ENCODE data around the gene YBX3. TPM values are rescaled to one million over a fixed set of nuclear protein-coding genes. Genes with fewer than 3 reads are reported as not detected.

Gene YBX3
- total and polyA plus RNA-seq, 5 donors = 490 to 928 (median 682) TPM

DNA sequence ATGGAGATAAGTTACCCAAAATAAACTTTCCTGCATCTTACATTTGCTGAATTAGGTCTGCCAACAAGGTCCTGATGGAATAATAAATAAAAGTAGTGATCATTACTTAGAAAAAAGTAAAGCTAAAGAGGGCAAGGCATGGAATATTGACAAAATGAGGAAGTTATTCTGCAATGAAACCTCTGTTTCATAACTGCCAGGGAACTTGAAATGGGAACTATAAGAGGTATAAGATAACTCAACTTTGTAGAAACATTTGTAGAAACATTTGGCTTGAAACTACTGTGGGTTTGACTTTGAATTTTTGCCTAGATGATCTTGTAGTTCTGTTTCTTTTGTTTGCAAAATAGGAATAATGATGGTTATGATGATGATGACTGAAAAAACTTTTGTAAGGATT lies 18.7 kb upstream of the YBX3 start:
- no peaks in the 10 kb centered on the region for H3K9me3 ChIP-seq (ENCODE audit: control insufficient read depth, low read length)
- no peaks in the 10 kb centered on the region for H3K4me1 ChIP-seq (ENCODE audit: control insufficient read depth, insufficient read depth, low read length)
- intact Hi-C loops (cut with DNase I) = no loop called here
- no peak overlapping the region for H3K27ac ChIP-seq (ENCODE audit: low read length)
- H3K27me3 ChIP-seq (ENCODE audit: control insufficient read depth, insufficient read depth) = no peaks in the 10 kb centered on the region
- no peak overlapping the region for H3K4me3 ChIP-seq (ENCODE audit: low read length)
- DNase-seq (no peak), ATAC-seq (no peak)

DNA sequence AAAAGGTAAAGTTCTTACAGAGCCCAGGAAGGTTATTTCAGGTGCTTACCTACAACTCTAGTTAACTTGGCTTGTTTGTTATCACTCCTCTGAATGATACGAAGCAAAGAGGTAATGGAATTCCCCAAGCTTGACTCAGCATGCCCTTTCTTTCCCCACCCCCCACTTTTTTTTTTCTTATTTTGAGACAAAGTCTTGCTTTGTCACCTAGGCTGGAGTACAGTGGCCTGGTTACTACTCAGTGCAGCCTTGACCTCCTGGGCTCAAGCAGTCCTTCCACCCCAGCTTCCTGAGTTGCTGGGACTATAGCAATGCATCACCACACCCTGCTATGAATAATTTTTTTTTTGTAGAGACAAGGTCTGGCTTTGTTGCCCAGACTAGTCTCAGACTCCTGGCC lies 17.1 kb upstream of the YBX3 start:
- Histone ChIP-seq H3K9me3 (ENCODE audit: control insufficient read depth, low read length) (no peaks in the 10 kb centered on the region), H3K4me3 (ENCODE audit: low read length) (no peak overlapping the region), H3K27me3 (ENCODE audit: control insufficient read depth, insufficient read depth) (no peaks in the 10 kb centered on the region), H3K27ac (ENCODE audit: low read length) (no peak overlapping the region), H3K4me1 (ENCODE audit: control insufficient read depth, insufficient read depth, low read length) (no peaks in the 10 kb centered on the region)
- 47% methylated on average over 1 of the region's 1 CpG for WGBS
- DNase-seq (no peak), ATAC-seq (no peak)
- intact Hi-C loops (cut with DNase I) = no loop called here

DNA sequence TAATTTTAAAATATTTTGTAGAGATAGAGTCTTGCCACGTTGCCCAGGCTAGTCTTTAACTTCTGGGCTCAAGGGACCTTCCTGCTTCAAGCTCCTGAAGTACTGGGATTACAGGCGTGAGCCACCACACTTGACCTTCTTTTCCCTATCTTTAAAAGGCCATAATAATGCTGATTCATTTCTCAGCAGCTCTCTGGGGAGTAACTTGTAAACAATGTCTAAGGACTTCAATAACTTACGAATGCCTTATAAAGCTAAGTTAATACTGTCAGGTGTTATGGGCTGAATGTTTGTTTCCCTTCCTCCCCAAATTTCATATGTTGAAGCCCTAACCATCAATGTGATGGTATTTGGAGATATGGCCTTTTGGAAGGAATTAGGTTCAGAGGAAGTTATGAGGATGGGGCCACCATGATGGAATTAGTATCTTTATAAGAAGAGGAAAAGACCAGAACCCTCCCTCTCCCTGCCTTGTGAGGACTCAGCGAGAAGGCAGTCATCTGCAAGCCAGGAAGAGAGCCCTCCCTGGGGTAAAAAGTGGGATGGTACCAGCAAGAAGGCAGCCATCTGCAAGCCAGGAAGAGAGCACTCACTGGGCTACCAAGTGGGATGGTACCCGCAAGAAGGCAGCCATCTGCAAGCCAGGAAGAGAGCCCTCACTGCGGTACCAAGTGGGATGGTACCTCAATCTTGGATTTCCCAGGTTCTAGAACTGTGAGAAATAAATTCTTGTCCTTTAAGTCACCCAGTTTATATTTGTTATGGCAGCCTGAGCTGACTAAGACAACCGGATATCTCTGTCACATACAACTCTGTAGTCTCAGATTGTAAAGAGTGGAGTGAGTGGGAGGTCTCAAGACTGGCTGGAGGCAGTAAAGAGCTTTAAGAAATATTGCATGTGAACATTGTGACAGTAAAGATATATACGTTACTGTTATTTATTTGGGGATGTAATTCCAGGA lies 16.3 kb upstream of the YBX3 start:
- 81% methylated on average over 8 of the region's 8 CpGs for WGBS
- Histone ChIP-seq H3K27ac (ENCODE audit: low read length) (no peak overlapping the region), H3K4me3 (ENCODE audit: low read length) (no peak overlapping the region), H3K9me3 (ENCODE audit: control insufficient read depth, low read length) (no peaks in the 10 kb centered on the region), H3K27me3 (ENCODE audit: control insufficient read depth, insufficient read depth) (no peaks in the 10 kb centered on the region), H3K4me1 (ENCODE audit: control insufficient read depth, insufficient read depth, low read length) (no peaks in the 10 kb centered on the region)
- intact Hi-C loops (cut with DNase I) = no loop called here
- DNase-seq (no peak), ATAC-seq (no peak)

GRCh38 chr12:10737249-10737648 lies 14.1 kb upstream of the YBX3 start:
- ATAC-seq = no peak
- WGBS = 85% methylated on average over 1 of the region's 1 CpG
- Histone ChIP-seq H3K27ac (ENCODE audit: low read length) (no peak overlapping the region), H3K4me3 (ENCODE audit: low read length) (no peak overlapping the region), H3K9me3 (ENCODE audit: control insufficient read depth, low read length) (no peaks in the 10 kb centered on the region), H3K27me3 (ENCODE audit: control insufficient read depth, insufficient read depth) (no peaks in the 10 kb centered on the region), H3K4me1 (ENCODE audit: control insufficient read depth, insufficient read depth, low read length) (no peaks in the 10 kb centered on the region)
- DNase-seq = no peak
- intact Hi-C loops (cut with DNase I) = no loop called here

DNA sequence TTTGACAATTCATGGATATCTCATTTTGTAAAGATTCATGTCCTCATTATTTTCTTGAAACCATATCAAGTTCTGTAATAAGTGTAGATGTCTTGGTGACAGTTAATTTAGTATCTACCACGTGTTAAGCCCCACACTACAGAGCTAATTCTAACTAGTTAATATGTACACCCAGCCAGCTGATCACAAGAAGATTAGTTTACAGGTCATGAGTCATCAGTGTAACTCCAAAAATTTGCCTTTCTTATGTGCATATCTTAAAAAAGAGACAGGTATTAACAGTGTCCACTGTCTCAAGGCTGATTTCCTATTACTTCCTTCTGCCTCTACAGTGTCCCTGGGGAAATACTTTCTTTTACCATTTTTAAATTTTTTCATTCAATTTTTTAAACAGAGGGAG lies 13.3 kb upstream of the YBX3 start:
- H3K4me1 ChIP-seq (ENCODE audit: control insufficient read depth, insufficient read depth, low read length) = no peaks in the 10 kb centered on the region
- intact Hi-C loops (cut with DNase I) = no loop called here
- WGBS = 62% methylated on average over 1 of the region's 1 CpG
- no peak for ATAC-seq
- no peak overlapping the region for H3K27ac ChIP-seq (ENCODE audit: low read length)
- H3K27me3 ChIP-seq (ENCODE audit: control insufficient read depth, insufficient read depth) = no peaks in the 10 kb centered on the region
- DNase-seq = no peak
- H3K4me3 ChIP-seq (ENCODE audit: low read length) = no peak overlapping the region
- H3K9me3 ChIP-seq (ENCODE audit: control insufficient read depth, low read length) = no peaks in the 10 kb centered on the region

- Histone ChIP-seq H3K27me3 (ENCODE audit: control insufficient read depth, insufficient read depth) (no peaks in the 10 kb centered on the region), H3K4me3 (ENCODE audit: low read length) (no peak overlapping the region), H3K9me3 (ENCODE audit: control insufficient read depth, low read length) (no peaks in the 10 kb centered on the region), H3K4me1 (ENCODE audit: control insufficient read depth, insufficient read depth, low read length) (no peaks in the 10 kb centered on the region), H3K27ac (ENCODE audit: low read length) (no peak overlapping the region)
- intact Hi-C loops (cut with DNase I) = no loop called here
- ATAC-seq (no peak), DNase-seq (no peak)
These were observed 12.3 kb upstream of the YBX3 start for GRCh38 chr12:10735428-10735827.

GRCh38 chr12:10732549-10732948 lies 9.4 kb upstream of the YBX3 start:
- no peak for DNase-seq
- Histone ChIP-seq H3K27me3 (ENCODE audit: control insufficient read depth, insufficient read depth) (no peaks in the 10 kb centered on the region), H3K4me1 (ENCODE audit: control insufficient read depth, insufficient read depth, low read length) (no peaks in the 10 kb centered on the region), H3K9me3 (ENCODE audit: control insufficient read depth, low read length) (no peaks in the 10 kb centered on the region), H3K27ac (ENCODE audit: low read length) (no peak overlapping the region), H3K4me3 (ENCODE audit: low read length) (no peak overlapping the region)
- ATAC-seq = no peak
- intact Hi-C loops (cut with DNase I) = no loop called here
- WGBS = 72% methylated on average over 4 of the region's 4 CpGs

GRCh38 chr12:10732066-10732465 lies 8.9 kb upstream of the YBX3 start:
- H3K4me3 ChIP-seq (ENCODE audit: low read length) = no peak overlapping the region
- no peak for ATAC-seq
- no peaks in the 10 kb centered on the region for H3K9me3 ChIP-seq (ENCODE audit: control insufficient read depth, low read length)
- no peak for DNase-seq
- H3K27ac ChIP-seq (ENCODE audit: low read length) = no peak overlapping the region
- intact Hi-C loops (cut with DNase I) = no loop called here
- H3K27me3 ChIP-seq (ENCODE audit: control insufficient read depth, insufficient read depth) = no peaks in the 10 kb centered on the region
- 82% methylated on average over 2 of the region's 2 CpGs for WGBS
- no peaks in the 10 kb centered on the region for H3K4me1 ChIP-seq (ENCODE audit: control insufficient read depth, insufficient read depth, low read length)

GRCh38 chr12:10730559-10730958 lies 7.4 kb upstream of the YBX3 start:
- Histone ChIP-seq H3K27ac (ENCODE audit: low read length) (no peak overlapping the region), H3K27me3 (ENCODE audit: control insufficient read depth, insufficient read depth) (no peaks in the 10 kb centered on the region), H3K9me3 (ENCODE audit: control insufficient read depth, low read length) (no peaks in the 10 kb centered on the region), H3K4me1 (ENCODE audit: control insufficient read depth, insufficient read depth, low read length) (no peaks in the 10 kb centered on the region), H3K4me3 (ENCODE audit: low read length) (no peak overlapping the region)
- DNase-seq (no peak), ATAC-seq (no peak)
- intact Hi-C loops (cut with DNase I) = no loop called here

GRCh38 chr12:10728091-10728490 lies 5.0 kb upstream of the YBX3 start:
- intact Hi-C loops (cut with DNase I) = loop anchor here in 2 of 4 donors (10.0 kb wide), 1 partner anchor 113 kb away; the partner anchor contains the start of gene MAGOHB (in 2 of the 2)
- H3K27me3 ChIP-seq (ENCODE audit: control insufficient read depth, insufficient read depth) = no peaks in the 10 kb centered on the region
- H3K9me3 ChIP-seq (ENCODE audit: control insufficient read depth, low read length) = no peaks in the 10 kb centered on the region
- ATAC-seq (no peak), DNase-seq (no peak)
- WGBS = 76% methylated on average over 3 of the region's 3 CpGs
- H3K27ac ChIP-seq (ENCODE audit: low read length) = no peak overlapping the region
- H3K4me3 ChIP-seq (ENCODE audit: low read length) = no peak overlapping the region
- no peaks in the 10 kb centered on the region for H3K4me1 ChIP-seq (ENCODE audit: control insufficient read depth, insufficient read depth, low read length)

- ATAC-seq (no peak), DNase-seq (no peak)
- intact Hi-C loops (cut with DNase I) = loop anchor here in 2 of 4 donors (10.0 kb wide), 1 partner anchor 112 kb away; the partner anchor contains the start of gene MAGOHB (in 2 of the 2)
- H3K27ac ChIP-seq (ENCODE audit: low read length) = no peak overlapping the region
- no peaks in the 10 kb centered on the region for H3K9me3 ChIP-seq (ENCODE audit: control insufficient read depth, low read length)
- no peaks in the 10 kb centered on the region for H3K4me1 ChIP-seq (ENCODE audit: control insufficient read depth, insufficient read depth, low read length)
- H3K27me3 ChIP-seq (ENCODE audit: control insufficient read depth, insufficient read depth) = no peaks in the 10 kb centered on the region
- WGBS = 97% methylated on average over 1 of the region's 1 CpG
- no peak overlapping the region for H3K4me3 ChIP-seq (ENCODE audit: low read length)
These were observed 3.8 kb upstream of the YBX3 start for GRCh38 chr12:10726945-10727344.

Measured in right cardiac atrium (tissue), 5 donors.